ENCODE results near the gene CRY2.

Gene CRY2

DNA sequence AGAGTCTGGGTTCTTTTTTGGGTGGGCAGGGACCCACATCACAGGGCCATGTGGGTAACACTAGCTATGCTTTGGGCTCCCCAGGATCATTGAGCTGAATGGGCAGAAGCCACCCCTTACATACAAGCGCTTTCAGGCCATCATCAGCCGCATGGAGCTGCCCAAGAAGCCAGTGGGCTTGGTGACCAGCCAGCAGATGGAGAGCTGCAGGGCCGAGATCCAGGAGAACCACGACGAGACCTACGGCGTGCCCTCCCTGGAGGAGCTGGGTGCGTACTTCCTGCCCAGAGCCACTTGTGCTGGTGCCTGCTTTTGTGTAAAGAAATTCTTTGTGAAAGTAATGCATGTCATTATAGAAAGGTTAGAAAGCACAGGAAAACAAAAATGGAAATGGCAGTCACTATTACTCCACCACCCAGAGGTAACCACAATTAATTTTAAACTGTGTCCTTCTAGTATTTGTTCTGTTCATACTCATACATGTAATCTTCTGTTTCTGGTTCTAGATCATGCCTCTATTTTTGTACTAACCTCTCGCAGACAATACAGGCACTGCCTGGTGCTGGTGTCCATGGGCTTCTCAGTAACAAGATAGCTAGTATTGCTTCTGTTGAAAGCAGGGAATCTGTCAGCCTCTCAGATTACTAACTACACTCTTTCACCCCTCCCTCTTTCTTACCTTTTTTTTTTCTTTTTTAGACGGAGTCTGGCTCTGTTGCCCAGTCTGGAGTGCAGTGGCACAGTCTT is 13.7 kb downstream of the CRY2 start:
- H3K4me2 ChIP-seq (ENCODE audit: low read length), result no peak overlapping the region
- H4K20me1 ChIP-seq (ENCODE audit: control insufficient read depth, insufficient read depth, low read depth, low read length), result no peaks in the 10 kb centered on the region

DNA sequence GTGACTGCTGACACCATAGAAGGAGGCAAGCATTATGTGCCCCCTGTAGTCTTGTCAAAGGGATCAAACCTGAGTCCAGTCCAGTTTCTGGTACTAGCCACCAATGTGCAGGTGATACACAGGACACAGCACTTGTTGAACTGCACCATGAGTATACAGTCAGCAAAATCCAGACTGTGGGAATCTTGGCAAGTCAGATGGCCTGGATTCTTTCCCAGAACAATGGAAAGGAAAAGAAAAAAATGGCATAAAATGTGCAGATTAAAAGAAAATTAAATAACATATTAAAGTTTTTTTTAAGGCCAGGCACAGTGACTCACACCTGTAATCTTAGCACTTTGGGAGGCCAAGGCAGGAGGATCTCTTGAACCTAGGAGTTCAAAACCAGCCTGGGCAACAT is 16.8 kb downstream of the CRY2 start:
- H3K27ac ChIP-seq (ENCODE audit: low read depth, low read length), result no peak overlapping the region
- H3K27me3 ChIP-seq (ENCODE audit: control insufficient read depth, low read length), result no peaks in the 10 kb centered on the region
- no peaks in the 10 kb centered on the region for H3K9me3 ChIP-seq (ENCODE audit: control insufficient read depth, insufficient read depth, low read length)
- H3F3A ChIP-seq (ENCODE audit: control insufficient read depth, insufficient read depth), result no peaks in the 10 kb centered on the region
- H3K4me1 ChIP-seq (ENCODE audit: control insufficient read depth, low read length), result no peaks in the 10 kb centered on the region
- TF ChIP-seq EZH2phosphoT487 (IDR thresholded peaks at IDR 0.05; ENCODE audit: borderline replicate concordance, low read length), result no peak
- TF ChIP-seq, protein P1, sequence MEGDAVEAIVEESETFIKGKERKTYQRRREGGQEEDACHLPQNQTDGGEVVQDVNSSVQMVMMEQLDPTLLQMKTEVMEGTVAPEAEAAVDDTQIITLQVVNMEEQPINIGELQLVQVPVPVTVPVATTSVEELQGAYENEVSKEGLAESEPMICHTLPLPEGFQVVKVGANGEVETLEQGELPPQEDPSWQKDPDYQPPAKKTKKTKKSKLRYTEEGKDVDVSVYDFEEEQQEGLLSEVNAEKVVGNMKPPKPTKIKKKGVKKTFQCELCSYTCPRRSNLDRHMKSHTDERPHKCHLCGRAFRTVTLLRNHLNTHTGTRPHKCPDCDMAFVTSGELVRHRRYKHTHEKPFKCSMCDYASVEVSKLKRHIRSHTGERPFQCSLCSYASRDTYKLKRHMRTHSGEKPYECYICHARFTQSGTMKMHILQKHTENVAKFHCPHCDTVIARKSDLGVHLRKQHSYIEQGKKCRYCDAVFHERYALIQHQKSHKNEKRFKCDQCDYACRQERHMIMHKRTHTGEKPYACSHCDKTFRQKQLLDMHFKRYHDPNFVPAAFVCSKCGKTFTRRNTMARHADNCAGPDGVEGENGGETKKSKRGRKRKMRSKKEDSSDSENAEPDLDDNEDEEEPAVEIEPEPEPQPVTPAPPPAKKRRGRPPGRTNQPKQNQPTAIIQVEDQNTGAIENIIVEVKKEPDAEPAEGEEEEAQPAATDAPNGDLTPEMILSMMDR (IDR thresholded peaks at IDR 0.05; ENCODE audit: low read depth, low read length, poor library complexity, severe bottlenecking), result no peak
- no peak overlapping the region for H3K4me2 ChIP-seq (ENCODE audit: low read length)
- H3K36me3 ChIP-seq (ENCODE audit: control insufficient read depth, low read length), result peaks cover 48% of the 10 kb centered on the region
- no peak overlapping the region for H3K4me3 ChIP-seq (ENCODE audit: low read length)
- no peaks in the 10 kb centered on the region for H3K79me2 ChIP-seq (ENCODE audit: control insufficient read depth, low read length)
- H3K9me2 ChIP-seq (replicated peaks; ENCODE audit: control insufficient read depth, low read length), result no peaks in the 10 kb centered on the region
- no peaks in the 10 kb centered on the region for H4K20me1 ChIP-seq (ENCODE audit: control insufficient read depth, insufficient read depth, low read depth, low read length)

More for the DNA sequence above, 13.7 kb downstream of the CRY2 start:
- H3K27ac ChIP-seq (ENCODE audit: low read depth, low read length), result no peak overlapping the region
- H3F3A ChIP-seq (ENCODE audit: control insufficient read depth, insufficient read depth), result no peaks in the 10 kb centered on the region
- no peaks in the 10 kb centered on the region for H3K79me2 ChIP-seq (ENCODE audit: control insufficient read depth, low read length)
- H3K9me2 ChIP-seq (replicated peaks; ENCODE audit: control insufficient read depth, low read length), result no peaks in the 10 kb centered on the region
- no peaks in the 10 kb centered on the region for H3K4me1 ChIP-seq (ENCODE audit: control insufficient read depth, low read length)
- no peaks in the 10 kb centered on the region for H3K27me3 ChIP-seq (ENCODE audit: control insufficient read depth, low read length)
- H3K4me3 ChIP-seq (ENCODE audit: low read length), result no peak overlapping the region
- no peaks in the 10 kb centered on the region for H3K9me3 ChIP-seq (ENCODE audit: control insufficient read depth, insufficient read depth, low read length)
- TF ChIP-seq EZH2phosphoT487 (IDR thresholded peaks at IDR 0.05; ENCODE audit: borderline replicate concordance, low read length), result no peak
- TF ChIP-seq, protein P1 (IDR thresholded peaks at IDR 0.05; ENCODE audit: low read depth, low read length, poor library complexity, severe bottlenecking), result no peak
- peaks cover 61% of the 10 kb centered on the region for H3K36me3 ChIP-seq (ENCODE audit: control insufficient read depth, low read length)

DNA sequence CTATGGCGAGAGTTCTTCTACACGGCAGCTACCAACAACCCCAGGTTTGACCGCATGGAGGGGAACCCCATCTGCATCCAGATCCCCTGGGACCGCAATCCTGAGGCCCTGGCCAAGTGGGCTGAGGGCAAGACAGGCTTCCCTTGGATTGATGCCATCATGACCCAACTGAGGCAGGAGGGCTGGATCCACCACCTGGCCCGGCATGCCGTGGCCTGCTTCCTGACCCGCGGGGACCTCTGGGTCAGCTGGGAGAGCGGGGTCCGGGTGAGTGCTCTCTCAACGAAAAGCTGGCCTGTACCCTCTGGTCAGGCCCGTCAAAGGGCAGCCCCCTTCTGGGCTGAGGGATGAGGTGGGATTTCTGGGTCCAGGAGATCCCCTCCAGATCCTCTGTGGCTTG is 22.3 kb downstream of the CRY2 start:
- Histone ChIP-seq H3K27ac (ENCODE audit: low read depth, low read length) (no peak overlapping the region), H3K27me3 (ENCODE audit: control insufficient read depth, low read length) (no peaks in the 10 kb centered on the region), H3K79me2 (ENCODE audit: control insufficient read depth, low read length) (no peaks in the 10 kb centered on the region), H4K20me1 (ENCODE audit: control insufficient read depth, insufficient read depth, low read depth, low read length) (no peaks in the 10 kb centered on the region), H3K9me2 (replicated peaks; ENCODE audit: control insufficient read depth, low read length) (no peaks in the 10 kb centered on the region), H3K9me3 (ENCODE audit: control insufficient read depth, insufficient read depth, low read length) (no peaks in the 10 kb centered on the region), H3K4me3 (ENCODE audit: low read length) (no peak overlapping the region), H3F3A (ENCODE audit: control insufficient read depth, insufficient read depth) (no peaks in the 10 kb centered on the region), H3K4me1 (ENCODE audit: control insufficient read depth, low read length) (no peaks in the 10 kb centered on the region), H3K36me3 (ENCODE audit: control insufficient read depth, low read length) (peaks cover 36% of the 10 kb centered on the region), H3K4me2 (ENCODE audit: low read length) (no peak overlapping the region)
- TF ChIP-seq EZH2phosphoT487 (IDR thresholded peaks at IDR 0.05; ENCODE audit: borderline replicate concordance, low read length), result no peak
- TF ChIP-seq, protein P1 (IDR thresholded peaks at IDR 0.05; ENCODE audit: low read depth, low read length, poor library complexity, severe bottlenecking), result no peak
